Left renal cortex interstitium (tissue), 4 donors: ENCODE measurements around the gene PCDHGA1. TPM values are rescaled to one million over a fixed set of nuclear protein-coding genes. Genes with fewer than 3 reads are reported as not detected.

ENCODE experiments used
- DNase-seq, 4 donors: peaks; one replicate each; pipeline ENCODE4 v3.0.0-alpha.2; 2013; ENCODE audit warnings: low read depth in 4 of 4, low spot score in 2 of 4, missing footprints in 1 of 4
- polyA plus RNA-seq, 4 donors: library from polyadenylated mRNA; unstranded; fragments of 120-200 nt; gene quantifications; one replicate each; pipeline ENCODE4 v1.2.1, GENCODE V29; 2013; ENCODE audit not compliant: insufficient read length in 4 of 4

PCDHGA1 gene
- polyA plus RNA-seq, 4 donors = 0.93 to 1.0 (median 1.0) TPM

DNA sequence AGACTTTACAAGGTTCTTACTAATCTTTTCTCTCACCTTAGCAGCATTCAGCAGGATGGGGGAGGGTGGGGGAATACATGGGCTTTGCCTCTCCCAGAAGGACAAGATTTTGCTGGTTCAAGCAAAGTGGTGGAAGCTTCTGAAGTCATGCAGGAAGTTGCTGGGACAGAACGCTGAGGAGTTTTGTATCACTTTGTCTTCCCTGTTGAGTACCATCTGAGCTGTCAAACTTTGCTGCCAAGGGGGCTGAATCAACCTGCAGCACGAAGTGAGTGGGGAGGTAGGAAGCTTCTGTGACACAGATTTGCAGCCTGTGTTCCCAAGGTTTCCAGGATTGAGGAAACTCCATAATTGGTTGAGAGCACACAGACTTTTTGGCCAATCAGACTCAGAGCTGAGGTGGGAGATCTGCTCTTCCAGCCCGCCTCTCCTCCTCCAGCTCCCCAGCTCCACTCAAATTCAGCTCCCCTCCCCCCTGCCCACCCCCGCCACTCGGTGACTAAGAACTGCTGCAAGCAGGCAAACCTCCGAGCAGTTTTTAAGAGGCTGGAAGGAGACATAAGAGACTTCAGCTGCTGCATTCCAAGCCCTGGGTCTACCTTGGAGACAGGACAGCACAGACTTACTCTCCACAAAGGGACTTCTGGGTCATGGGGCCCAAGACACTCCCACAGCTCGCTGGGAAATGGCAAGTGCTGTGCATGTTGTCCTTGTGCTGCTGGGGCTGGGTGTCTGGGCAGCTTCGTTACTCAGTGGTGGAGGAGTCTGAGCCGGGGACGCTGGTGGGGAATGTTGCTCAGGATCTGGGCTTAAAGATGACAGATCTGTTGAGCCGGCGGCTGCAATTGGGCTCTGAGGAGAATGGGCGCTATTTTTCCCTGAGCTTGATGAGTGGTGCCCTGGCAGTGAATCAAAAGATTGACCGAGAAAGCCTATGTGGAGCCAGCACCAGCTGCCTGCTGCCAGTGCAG, 158.6 kb downstream of the PCDHGA1 start, which contains the start of gene PCDHGC5:
Gene PCDHGC5 (plus strand): TSS at position 491 of the 971 bp plus-strand sequence. CDS start 160 bp downstream, at position 651.
- DNase-seq = no peak

DNA sequence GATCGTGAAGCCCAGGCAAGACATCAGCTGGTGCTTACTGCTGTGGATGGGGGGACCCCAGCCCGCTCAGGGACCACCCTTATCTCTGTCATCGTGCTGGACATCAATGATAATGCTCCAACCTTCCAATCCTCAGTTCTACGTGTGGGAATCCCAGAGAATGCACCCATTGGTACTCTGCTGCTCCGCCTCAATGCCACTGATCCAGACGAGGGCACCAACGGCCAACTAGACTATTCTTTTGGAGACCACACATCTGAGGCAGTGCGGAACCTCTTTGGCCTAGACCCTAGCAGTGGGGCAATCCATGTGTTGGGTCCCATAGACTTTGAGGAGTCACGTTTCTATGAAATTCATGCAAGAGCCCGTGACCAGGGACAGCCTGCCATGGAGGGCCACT, 159.5 kb downstream of the PCDHGA1 start:
- no peak for DNase-seq

- no peak for DNase-seq
Measured at GRCh38 chr5:141490271-141490670, 160.0 kb downstream of the PCDHGA1 start.

DNA sequence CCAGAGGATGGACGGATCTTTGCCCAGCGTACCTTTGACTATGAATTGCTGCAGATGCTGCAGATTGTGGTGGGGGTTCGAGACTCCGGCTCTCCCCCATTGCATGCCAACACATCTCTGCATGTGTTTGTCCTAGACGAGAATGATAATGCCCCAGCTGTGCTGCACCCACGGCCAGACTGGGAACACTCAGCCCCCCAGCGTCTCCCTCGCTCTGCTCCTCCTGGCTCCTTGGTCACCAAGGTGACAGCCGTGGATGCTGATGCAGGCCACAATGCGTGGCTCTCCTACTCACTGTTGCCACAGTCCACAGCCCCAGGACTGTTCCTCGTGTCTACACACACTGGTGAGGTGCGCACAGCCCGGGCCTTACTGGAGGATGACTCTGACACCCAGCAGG, 160.5 kb downstream of the PCDHGA1 start:
- no peak for DNase-seq

DNA sequence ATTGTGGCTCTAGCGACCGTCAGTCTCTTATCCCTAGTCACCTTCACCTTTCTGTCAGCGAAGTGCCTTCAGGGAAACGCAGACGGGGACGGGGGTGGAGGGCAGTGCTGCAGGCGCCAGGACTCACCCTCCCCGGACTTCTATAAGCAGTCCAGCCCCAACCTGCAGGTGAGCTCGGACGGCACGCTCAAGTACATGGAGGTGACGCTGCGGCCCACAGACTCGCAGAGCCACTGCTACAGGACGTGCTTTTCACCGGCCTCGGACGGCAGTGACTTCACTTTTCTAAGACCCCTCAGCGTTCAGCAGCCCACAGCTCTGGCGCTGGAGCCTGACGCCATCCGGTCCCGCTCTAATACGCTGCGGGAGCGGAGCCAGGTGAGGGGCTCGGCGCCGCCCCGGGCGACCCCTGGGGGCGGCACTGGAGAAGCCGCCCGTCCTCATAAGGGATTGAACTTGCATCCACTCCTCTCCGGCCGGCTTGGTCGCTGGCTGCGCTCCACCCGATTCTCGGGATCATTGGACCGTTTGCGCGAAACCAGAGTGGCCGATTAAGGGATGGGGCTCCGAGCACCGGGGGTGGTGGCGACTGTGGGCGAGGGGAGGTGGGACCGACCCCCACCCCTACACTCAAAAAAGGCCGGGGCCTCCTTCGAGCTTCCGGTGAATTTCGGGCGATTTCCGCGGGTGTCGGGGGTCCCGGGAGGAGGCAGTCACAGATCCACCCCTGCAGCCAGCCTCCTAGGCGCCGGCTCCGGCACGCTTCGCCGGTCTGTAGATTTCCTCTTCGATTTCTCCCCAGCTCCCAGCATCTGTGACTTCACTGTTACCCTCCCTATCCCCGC, 161.2 kb downstream of the PCDHGA1 start:
- DNase-seq = no peak

DNA sequence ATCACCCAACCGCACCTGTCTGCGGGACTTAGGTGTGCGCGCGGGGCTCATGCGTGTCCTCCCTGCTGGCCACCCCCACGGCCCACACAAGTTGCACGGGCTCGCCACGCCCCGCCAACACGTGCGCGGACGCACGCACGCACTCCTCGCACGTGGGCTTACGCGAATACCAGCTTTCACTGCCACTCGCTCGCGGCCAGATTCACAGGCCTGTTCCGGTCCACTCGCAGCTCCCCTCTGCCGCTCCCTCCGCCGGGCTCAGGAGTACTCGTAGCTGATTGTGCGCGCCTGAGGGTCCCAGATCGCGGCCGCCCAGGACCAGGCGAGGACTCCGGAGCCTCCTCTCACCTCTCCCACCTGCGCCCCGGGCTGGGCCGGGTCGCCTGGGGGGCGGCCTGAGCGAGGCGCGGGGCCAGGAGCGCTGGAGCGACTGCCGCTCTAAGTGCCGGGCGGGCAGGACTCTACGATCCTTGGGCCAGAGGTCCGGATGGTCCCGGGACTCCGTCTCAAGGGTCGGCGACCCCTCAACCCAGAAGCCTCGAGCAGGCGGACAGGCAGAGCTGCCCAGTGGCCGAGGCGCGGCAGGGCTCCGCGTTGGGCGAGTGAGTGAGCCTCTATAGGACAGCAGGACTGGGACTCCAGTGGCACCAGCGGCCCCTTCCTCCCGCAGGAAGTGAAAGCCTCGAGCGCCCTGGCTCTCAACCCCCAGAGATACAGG, 162.0 kb downstream of the PCDHGA1 start:
- no peak for DNase-seq

GRCh38 chr5:141493500-141494422, 163.4 kb downstream of the PCDHGA1 start:
- no peak for DNase-seq

DNA sequence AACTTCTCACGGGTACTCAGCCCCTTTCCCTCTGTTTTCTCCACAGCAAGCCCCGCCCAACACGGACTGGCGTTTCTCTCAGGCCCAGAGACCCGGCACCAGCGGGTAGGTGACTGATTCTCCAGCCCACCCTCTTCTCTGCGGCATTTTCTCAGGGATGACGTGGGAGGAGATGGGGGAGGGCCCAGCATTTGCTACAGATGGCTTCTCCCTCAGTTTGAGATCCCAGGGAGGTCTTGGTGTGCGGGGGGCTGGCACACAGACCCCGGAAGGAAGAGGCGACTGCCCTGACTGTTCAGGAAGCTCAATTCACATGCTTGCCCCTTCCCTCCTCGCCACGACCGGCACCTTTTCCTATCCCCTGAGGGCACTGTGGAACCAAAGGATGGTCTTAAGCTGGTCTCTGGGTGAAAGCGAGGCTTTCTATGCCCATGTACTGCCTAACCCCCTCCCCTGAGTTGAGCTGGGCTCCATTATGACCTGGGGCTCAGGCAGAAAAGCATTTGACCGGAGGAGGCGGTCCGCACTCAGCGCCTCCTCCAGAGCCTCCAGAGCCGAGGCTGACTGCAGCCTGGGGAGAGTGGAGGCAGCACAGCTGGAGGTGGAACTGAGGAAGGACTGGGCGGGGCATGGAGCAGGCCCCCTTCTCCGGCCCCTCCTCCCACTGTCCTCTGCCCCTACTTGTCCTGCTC, 164.6 kb downstream of the PCDHGA1 start:
- no peak for DNase-seq

GRCh38 chr5:141495453-141495811, 165.1 kb downstream of the PCDHGA1 start:
- DNase-seq = no peak

DNA sequence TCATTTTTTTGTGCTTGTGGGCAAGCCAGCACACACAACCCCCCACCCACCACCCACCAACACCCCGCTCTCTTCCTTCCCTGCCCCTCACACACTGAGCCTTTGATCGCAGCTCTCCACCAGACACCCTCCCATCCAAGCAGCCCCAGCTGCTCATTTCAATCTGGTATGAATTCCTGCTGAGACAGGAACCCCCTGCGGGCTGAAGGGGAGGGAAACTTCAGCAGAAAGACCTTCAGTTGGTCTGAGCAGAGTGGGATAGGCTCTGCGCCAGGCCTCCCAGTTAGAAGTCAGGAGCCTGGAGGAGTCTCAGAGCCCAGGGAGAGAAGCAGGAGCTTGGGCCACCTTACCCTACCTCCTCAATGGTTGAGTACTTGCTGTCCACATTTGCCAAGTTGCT, 165.7 kb downstream of the PCDHGA1 start:
- no peak for DNase-seq

GRCh38 chr5:141501761-141502160, 171.4 kb downstream of the PCDHGA1 start:
- no peak for DNase-seq

DNA sequence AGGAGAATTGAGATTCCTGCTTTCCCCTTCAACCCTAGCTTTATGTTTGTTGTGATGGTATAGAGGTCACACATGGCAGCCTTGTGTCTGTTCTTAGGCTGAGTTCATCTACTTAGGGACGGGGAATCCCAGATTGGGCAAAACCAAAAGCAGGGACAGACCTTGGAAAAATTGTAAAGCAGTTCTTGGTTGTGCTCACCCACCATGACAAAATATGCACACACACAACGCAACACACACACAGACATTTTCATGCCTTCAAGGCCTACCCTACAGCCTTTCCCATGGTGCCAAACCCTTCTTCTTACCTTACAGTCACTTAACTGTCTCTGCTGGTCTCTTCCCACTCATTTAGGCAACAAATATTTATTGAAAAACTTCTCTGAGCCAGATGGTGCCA, 173.4 kb downstream of the PCDHGA1 start:
- no peak for DNase-seq

DNA sequence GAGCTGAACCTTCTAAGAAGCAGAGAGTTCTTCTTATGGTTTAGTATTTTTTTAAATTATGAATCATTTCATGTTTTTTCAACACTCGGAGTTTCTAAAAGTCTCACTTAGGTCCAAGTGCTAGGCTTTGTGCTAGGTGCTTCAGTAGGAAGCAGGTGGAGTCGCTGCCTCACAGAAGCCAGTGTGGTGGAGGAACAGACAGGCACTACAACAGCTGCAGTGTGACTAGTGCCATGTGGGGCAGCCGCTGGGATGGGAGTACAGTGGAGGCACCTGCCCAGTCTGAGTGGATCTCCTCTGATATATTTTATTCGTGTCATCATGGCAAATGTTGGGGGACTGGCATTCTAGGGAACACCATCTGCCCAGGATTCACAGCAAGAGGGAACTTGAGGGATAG, 173.9 kb downstream of the PCDHGA1 start:
- DNase-seq = no peak

DNA sequence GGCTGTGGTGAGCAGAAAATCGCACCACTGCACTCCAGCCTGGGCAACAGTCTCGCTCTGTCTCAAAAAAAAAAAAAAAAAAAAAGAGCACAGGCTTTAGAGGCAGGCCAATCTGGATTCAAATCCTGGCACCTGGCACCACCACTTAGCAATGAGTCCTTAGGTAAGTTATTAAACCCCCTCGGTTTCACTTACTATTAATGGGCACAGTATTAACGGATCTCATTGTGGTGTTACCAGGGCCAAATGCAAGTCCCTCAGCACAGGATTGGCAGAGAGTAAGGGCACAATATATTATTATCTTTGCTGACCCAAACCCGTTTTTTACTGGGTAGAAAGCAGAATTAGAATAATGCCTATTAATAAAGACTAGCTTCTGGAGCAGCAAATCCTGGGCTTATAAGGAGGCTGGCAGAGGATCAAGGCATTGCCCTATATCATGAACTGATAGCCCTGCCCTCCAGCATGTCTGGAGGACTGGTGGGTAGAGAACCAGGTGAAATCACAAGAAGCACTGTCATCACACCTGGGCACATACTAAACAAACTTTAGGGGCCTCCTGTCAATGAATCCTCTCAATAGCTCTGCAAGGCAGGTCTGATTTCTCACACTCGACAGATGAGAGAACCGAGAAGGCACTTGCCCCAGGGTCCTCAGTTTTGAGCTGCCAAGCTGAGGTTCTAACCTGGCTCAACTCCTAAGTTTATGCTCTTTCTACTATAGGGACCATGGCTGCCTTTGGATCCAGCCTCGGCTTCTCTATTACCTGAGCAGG, 176.3 kb downstream of the PCDHGA1 start:
- no peak for DNase-seq

- no peak for DNase-seq
Measured at GRCh38 chr5:141507387-141508091, 177.2 kb downstream of the PCDHGA1 start.

DNA sequence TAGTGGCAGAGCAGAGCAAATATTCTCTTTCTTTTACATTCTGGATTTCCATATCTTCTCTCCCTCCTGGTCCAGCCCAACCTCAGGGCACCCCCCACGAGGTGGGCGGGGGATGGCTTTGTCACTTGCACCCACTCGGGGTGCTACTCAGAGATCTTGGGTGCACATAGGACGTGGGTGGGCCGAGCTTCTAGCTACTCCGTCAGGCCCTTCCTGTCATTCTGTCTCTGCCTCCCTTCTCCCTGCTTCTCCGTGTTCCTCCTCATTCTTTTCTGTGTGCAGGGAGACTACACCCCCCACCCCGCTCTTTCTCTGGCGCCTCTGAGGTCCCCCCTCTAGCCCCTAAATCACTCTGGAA, 178.1 kb downstream of the PCDHGA1 start:
- no peak for DNase-seq

- DNase-seq = peak in 1 of 4 donors; percentile 68
Measured at GRCh38 chr5:141508798-141509611, 178.7 kb downstream of the PCDHGA1 start.
